IMR-90 (cell line): ENCODE data around the gene HSPB9.

ENCODE experiments used
- MAZ ChIP-seq: IDR thresholded peaks from 2 replicates; pipeline ENCODE4 v1.6.1; 2012; ENCODE audit warnings: low read depth, mild to moderate bottlenecking, low read length, improper control_type of control experiment, moderate library complexity, borderline replicate concordance
- MXI1 ChIP-seq: IDR thresholded peaks from 2 replicates; pipeline ENCODE4 v1.6.1; 2012; ENCODE audit warnings: low read depth, mild to moderate bottlenecking, low read length, moderate library complexity, borderline replicate concordance
- POLR2A ChIP-seq: IDR thresholded peaks from 2 replicates; pipeline ENCODE4 v1.6.1; 2012; ENCODE audit warnings: mild to moderate bottlenecking, low read depth, low read length
- RCOR1 ChIP-seq: IDR thresholded peaks from 2 replicates; pipeline ENCODE4 v1.6.1; 2012; ENCODE audit warnings: mild to moderate bottlenecking, low read length, improper control_type of control experiment; ENCODE audit not compliant: insufficient replicate concordance
- TF ChIP-seq, protein P1 (sequence below): conservative IDR thresholded peaks from 2 replicates; pipeline ENCODE4 v1.5.1; 2012; ENCODE audit warnings: mild to moderate bottlenecking, low read depth, low read length, improper control_type of control experiment

DNA sequence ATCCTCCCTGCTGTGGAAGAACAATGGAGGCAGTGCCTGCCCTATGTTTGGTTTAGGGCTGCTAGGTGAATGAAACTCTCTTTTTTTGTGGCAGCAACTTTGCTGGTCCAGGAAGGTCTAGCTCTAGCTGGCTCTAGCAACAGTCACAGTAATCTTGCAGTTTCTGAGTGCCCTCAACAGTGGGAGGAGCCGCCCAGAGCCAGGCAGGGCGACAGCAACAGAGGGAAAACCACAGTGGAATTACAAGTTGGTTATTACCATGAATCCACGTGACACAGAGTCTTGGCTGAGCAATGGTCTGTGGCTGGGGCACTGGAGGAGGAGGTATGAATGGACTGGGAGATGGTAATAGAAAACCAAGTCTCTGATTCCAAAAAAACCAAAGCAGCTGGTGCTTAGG is 10.3 kb downstream of the HSPB9 start:
- TF ChIP-seq, protein P1, sequence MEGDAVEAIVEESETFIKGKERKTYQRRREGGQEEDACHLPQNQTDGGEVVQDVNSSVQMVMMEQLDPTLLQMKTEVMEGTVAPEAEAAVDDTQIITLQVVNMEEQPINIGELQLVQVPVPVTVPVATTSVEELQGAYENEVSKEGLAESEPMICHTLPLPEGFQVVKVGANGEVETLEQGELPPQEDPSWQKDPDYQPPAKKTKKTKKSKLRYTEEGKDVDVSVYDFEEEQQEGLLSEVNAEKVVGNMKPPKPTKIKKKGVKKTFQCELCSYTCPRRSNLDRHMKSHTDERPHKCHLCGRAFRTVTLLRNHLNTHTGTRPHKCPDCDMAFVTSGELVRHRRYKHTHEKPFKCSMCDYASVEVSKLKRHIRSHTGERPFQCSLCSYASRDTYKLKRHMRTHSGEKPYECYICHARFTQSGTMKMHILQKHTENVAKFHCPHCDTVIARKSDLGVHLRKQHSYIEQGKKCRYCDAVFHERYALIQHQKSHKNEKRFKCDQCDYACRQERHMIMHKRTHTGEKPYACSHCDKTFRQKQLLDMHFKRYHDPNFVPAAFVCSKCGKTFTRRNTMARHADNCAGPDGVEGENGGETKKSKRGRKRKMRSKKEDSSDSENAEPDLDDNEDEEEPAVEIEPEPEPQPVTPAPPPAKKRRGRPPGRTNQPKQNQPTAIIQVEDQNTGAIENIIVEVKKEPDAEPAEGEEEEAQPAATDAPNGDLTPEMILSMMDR = no peak
- TF ChIP-seq POLR2A = no peak
- TF ChIP-seq MXI1 = peak; percentile 74; the same call in 1 of the 2 replicates
- TF ChIP-seq RCOR1 = no peak
- TF ChIP-seq MAZ = peak; percentile 33; the same call in 1 of the 2 replicates
